ENCODE data around the gene ASCC3.
"Not testable (repeated sequence)": the region's sequence is repeated elsewhere in the genome, so short reads cannot be mapped to it uniquely, and the experiment has no call there.

ASCC3 gene

GRCh38 chr6:100685747-100686146, 195.4 kb downstream of the ASCC3 start:
- no peak for DNase-seq (ENCODE audit: low read depth, low spot score)
- H3K4me3 ChIP-seq (ENCODE audit: low read length), result no peak overlapping the region

DNA sequence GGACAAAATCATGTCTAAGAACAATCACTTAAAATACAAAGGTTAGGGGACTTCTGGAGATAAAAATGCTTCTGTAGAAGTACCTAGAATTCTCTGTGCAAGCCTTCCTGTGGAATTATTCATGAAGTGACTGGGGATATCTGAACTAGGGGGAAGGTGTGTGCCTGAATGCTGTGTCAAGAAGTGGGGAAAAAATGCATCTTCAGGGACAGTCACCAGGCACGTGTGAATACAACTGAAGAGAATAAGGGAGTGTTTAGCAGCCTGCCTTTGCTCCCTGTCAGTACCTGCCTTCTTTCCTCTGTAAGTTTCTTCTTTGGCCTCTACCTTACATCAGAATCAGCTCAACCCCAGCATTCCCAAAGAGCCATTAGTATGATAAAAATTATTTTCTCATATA, 201.0 kb downstream of the ASCC3 start:
- H3K4me3 ChIP-seq (ENCODE audit: low read length), result no peak overlapping the region
- DNase-seq (ENCODE audit: low read depth, low spot score), result no peak

DNA sequence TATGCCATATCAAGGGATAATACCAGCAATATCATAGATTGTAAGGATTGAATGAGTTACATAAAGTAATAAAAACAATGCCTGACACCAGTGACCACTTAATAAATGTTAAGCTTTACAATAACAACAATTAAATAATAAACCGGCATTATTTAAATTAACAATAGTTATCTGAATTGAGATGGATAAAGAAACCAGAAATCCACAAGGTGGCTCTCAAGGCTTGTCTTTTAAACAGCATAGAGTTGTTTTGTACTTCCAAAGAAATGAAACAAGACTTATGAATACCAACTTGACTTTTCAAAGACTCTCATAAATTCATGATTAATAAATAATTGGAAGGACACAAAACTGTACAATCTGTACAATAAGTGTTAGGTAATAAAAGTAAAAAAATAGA, 203.1 kb downstream of the ASCC3 start:
- DNase-seq (ENCODE audit: low read depth, low spot score), result no peak

GRCh38 chr6:100677240-100677639, 203.9 kb downstream of the ASCC3 start:
- DNase-seq (ENCODE audit: low read depth, low spot score), result no peak
- H3K4me3 ChIP-seq (ENCODE audit: low read length), result no peak overlapping the region

More for the DNA sequence above, 203.1 kb downstream of the ASCC3 start:
- no peak overlapping the region for H3K4me3 ChIP-seq (ENCODE audit: low read length)

DNA sequence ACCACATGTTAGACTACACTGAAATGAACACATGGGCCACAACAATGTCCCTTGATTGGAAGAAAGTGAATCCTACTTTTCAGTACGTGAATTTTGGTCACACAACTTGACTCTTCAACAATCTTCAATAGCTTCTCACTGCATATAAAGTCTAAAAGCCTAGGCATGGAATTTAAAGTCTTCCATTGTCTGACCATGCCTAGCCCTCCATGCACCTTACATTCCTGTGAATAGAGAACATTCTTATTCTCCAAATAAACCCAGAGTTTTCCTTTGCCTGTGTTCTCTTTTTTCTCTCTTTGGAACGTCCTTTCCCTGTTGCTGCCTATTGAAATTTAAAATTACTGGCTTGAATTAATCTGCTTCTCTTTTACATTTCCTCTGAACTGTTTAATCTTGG, 207.5 kb downstream of the ASCC3 start:
- no peak overlapping the region for H3K4me3 ChIP-seq (ENCODE audit: low read length)

GRCh38 chr6:100671740-100672139, 209.4 kb downstream of the ASCC3 start:
- no peak for DNase-seq (ENCODE audit: low read depth, low spot score)
- H3K4me3 ChIP-seq (ENCODE audit: low read length), result no peak overlapping the region

More for the DNA sequence above, 207.5 kb downstream of the ASCC3 start:
- DNase-seq (ENCODE audit: low read depth, low spot score), result no peak

- no peak for DNase-seq (ENCODE audit: low read depth, low spot score)
- no peak overlapping the region for H3K4me3 ChIP-seq (ENCODE audit: low read length)
These were observed 211.1 kb downstream of the ASCC3 start for GRCh38 chr6:100670056-100670455.

DNA sequence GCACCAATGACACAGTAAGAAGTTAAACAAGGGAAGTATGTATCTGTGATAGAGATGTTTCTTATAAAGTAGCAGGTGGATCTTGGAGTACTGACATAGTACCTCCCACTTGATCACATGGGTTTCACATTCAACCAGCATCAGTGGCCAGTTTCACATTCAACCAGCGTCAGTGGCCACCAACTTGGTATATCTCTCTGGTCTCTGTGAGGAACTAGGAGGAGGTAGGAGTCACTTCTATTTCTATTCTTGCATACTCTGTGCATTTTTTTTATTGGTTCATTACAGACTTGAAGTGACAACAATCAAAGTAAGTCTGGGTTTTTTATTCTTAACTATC, 216.1 kb downstream of the ASCC3 start:
- no peak overlapping the region for H3K4me3 ChIP-seq (ENCODE audit: low read length)
- DNase-seq (ENCODE audit: low read depth, low spot score), result no peak

- H3K4me3 ChIP-seq (ENCODE audit: low read length), result no peak overlapping the region
- DNase-seq (ENCODE audit: low read depth, low spot score), result peak; percentile 32
These were observed 216.7 kb downstream of the ASCC3 start for GRCh38 chr6:100664274-100665040.

DNA sequence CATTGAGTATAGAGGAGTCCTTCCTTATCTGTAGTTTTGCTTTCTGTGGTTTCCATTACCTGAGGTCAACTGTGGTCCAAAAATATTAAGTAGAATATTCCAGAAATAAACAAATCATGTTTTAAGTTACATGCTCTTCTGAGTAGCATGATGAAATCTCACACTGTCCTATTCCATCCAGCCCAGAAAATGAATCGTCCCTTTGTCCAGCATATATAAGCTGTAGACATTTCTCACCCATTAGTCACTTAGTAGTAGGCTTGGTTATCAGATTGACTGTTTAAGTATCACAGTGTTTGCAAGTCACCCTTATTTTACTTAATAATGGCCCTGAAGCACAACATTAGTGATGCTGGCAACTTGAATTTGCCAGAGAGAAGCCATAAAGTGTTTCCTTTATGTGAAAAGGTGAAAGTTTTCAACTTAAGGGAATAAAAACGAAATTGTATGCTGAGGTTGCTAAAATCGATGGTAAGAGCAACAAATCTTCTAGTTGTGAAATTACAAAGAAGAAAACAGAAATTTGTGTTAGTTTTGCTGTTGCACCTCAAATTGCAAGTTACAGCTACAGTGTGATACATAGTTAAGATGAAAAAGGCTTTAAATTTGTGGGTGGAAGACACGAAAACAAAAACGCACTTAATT, 217.8 kb downstream of the ASCC3 start:
- DNase-seq (ENCODE audit: low read depth, low spot score), result no peak
- H3K4me3 ChIP-seq (ENCODE audit: low read length), result no peak overlapping the region

DNA sequence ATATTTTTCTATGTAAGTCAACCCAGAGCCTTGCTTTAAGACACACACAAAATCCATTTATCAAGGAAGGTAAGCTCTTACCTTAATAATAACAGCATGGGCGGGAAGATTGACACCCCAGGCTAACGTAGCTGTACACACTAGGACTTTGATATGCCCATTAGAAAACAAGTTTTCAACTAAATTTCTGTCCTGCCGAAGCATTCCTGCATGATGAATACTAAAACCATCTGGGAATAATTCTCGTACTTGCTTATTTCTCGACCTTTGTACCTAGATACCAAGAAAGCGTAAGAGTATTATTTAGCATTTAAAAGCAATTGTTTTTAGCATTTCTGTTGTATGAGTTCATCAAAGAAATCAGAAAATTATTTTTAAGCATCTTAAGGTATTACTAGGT, 218.9 kb downstream of the ASCC3 start:
- no peak for DNase-seq (ENCODE audit: low read depth, low spot score)
- H3K4me3 ChIP-seq (ENCODE audit: low read length), result no peak overlapping the region

- no peak for DNase-seq (ENCODE audit: low read depth, low spot score)
- H3K4me3 ChIP-seq (ENCODE audit: low read length), result no peak overlapping the region
These were observed 222.6 kb downstream of the ASCC3 start for GRCh38 chr6:100658486-100658885.

GRCh38 chr6:100657678-100658330, 223.3 kb downstream of the ASCC3 start:
- no peak overlapping the region for H3K4me3 ChIP-seq (ENCODE audit: low read length)
- DNase-seq (ENCODE audit: low read depth, low spot score), result peak; percentile 35

DNA sequence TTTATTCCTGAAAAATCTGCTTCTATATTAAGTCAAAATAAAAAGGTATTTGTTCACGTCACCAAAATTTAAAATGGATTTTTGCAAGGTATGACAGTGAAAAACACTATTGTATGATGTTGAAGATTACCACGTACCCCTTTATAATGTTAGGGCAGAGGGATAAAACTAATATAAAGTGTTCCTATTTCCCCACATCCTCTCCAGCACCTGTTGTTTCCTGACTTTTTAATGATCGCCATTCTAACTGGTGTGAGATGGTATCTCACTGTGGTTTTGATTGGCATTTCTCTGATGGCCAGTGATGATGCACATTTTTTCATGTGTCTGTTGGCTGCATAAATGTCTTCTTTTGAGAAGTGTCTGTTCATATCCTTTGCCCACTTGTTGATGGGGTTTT, 240.0 kb downstream of the ASCC3 start:
- H3K4me3 ChIP-seq (ENCODE audit: low read length); DNase-seq (ENCODE audit: low read depth, low spot score): not testable (repeated sequence)

- DNase-seq (ENCODE audit: low read depth, low spot score), result no peak
- H3K4me3 ChIP-seq (ENCODE audit: low read length), result no peak overlapping the region
These were observed 247.9 kb downstream of the ASCC3 start for GRCh38 chr6:100633096-100633777.

DNA sequence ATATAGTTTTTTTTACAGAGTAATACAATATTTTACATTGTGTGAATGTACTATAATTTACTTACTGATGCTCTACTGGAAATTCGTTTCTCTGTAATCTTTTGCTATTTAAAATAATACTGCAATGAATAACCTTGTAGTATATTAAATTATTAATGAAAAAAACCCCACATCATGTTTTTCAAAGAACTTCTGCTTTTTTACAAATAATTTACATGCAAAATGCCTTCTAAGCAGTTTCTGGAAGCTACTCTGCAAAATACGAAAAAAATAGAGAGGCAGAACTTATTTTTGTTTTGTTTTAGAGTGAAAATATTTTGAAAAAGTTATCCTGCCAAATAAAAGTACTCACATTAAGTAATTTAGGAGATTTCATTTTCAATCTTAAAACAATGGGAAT, 250.6 kb downstream of the ASCC3 start:
- no peak for DNase-seq (ENCODE audit: low read depth, low spot score)
- H3K4me3 ChIP-seq (ENCODE audit: low read length), result no peak overlapping the region

DNA sequence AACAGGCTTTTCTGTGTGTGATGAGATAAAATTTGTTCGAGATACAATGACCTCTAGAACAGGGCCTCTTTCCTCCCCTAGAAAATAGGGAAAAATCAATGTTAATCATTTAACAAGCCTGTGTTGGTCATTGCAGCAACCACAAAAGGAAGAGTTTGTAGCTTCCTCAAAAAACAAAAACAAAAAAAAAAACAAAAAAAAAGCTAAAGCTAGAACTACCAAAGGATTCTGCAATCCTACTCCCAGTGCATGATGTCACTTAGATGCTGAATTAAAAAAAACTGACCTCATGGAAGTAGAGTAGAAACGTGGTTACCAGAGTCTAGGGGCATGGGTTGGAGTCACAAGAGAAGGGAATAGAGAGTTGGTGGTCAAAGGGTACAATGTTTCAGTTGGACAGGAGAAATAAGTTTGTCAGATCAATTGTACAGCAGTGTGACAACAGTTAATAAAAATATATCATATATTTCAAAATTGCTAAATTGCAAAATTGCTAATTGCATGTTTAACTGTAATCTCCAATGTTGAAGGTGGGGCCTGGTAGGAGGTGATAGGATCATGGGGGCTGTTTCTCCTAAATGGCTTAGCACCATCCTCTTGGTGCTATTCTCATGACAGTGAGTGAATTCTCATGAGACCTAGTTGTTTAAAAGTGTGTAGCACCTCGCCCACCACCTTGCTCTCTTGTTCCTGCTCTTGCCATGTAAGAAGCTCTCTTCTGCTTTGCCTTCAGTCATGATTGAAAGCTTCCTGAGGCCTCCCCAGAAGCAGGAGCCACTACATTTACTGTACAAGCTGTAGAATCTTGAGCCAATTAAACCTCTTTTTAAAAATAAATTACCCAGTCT, 253.0 kb downstream of the ASCC3 start:
- DNase-seq (ENCODE audit: low read depth, low spot score), result no peak
- H3K4me3 ChIP-seq (ENCODE audit: low read length), result no peak overlapping the region

- no peak overlapping the region for H3K4me3 ChIP-seq (ENCODE audit: low read length)
- DNase-seq (ENCODE audit: low read depth, low spot score), result no peak
These were observed 254.4 kb downstream of the ASCC3 start for GRCh38 chr6:100626721-100627120.

Data from Jurkat, Clone E6-1 (cell line).